DND-41 (cell line): Measurements from ENCODE around the gene KIR2DL3.

Experiments used
- EZH2 ChIP-seq: IDR thresholded peaks from 3 replicates; pipeline ENCODE4 v1.6.1; 2012; ENCODE audit warnings: borderline replicate concordance, low read depth, mild to moderate bottlenecking, moderate library complexity, low read length, inconsistent platforms; ENCODE audit not compliant: severe bottlenecking
- TF ChIP-seq, protein P1 (sequence below): IDR thresholded peaks from 2 replicates; pipeline ENCODE4 v1.5.1; 2012; ENCODE audit warnings: borderline replicate concordance, low read length, moderate library complexity, mild to moderate bottlenecking; ENCODE audit not compliant: poor library complexity, severe bottlenecking; ENCODE audit errors: extremely low read depth

DNA sequence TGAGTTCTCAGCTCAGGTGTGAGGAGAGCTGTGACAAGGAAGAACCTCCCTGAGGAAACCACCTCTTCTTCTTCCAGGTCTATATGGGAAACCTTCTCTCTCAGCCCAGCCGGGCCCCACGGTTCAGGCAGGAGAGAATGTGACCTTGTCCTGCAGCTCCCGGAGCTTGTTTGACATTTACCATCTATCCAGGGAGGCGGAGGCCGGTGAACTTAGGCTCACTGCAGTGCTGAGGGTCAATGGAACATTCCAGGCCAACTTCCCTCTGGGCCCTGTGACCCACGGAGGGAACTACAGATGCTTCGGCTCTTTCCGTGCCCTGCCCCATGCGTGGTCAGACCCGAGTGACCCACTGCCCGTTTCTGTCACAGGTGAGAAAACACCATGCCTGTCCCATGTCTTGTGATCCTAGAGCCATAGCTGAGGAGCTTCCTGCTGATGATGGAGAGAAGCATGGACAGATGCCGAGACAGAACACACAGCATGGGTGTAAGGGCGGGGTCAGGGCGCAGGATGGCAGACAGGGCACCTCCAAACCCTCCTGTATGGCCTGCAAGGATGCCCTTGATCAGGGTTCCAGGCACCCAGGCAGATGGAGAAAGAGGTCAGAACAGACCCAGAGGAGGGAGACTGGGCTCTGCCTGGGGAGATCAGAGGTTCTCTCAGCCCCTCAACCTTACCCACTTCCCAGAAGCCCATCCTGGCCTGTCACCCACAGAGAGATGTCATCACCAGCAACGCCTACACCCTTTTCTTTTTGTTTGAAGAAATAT lies 8.7 kb upstream of the KIR2DL3 start:
- TF ChIP-seq EZH2 = no peak
- TF ChIP-seq, protein P1, sequence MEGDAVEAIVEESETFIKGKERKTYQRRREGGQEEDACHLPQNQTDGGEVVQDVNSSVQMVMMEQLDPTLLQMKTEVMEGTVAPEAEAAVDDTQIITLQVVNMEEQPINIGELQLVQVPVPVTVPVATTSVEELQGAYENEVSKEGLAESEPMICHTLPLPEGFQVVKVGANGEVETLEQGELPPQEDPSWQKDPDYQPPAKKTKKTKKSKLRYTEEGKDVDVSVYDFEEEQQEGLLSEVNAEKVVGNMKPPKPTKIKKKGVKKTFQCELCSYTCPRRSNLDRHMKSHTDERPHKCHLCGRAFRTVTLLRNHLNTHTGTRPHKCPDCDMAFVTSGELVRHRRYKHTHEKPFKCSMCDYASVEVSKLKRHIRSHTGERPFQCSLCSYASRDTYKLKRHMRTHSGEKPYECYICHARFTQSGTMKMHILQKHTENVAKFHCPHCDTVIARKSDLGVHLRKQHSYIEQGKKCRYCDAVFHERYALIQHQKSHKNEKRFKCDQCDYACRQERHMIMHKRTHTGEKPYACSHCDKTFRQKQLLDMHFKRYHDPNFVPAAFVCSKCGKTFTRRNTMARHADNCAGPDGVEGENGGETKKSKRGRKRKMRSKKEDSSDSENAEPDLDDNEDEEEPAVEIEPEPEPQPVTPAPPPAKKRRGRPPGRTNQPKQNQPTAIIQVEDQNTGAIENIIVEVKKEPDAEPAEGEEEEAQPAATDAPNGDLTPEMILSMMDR = no peak
